ENCODE results near the gene UQCR10. TPM values are rescaled to one million over a fixed set of nuclear protein-coding genes. Genes with fewer than 3 reads are reported as not detected.

UQCR10 gene
- total and polyA plus RNA-seq, 8 donors: 23.9 to 103 (median 32.6) TPM

- intact Hi-C loops (cut with DNase I): no loop called here
- no peak overlapping the region for H3K4me3 ChIP-seq
- peaks cover 0 to 34% (median 15%) of the 10 kb centered on the region in 3 donors for H3K36me3 ChIP-seq
- H3K27ac ChIP-seq: peak overlapping the region; percentile 22 to 57 (median 42)
- WGBS, 2 donors: 49 to 50% methylated on average over 9 of the region's 9 CpGs
- no peak for TF ChIP-seq CTCF (IDR thresholded peaks at IDR 0.05)
- H3K4me1 ChIP-seq: peaks cover 23 to 40% (median 27%) of the 10 kb centered on the region in 3 donors
- H3K9me3 ChIP-seq: no peaks in the 10 kb centered on the region
- ATAC-seq (peak; percentile 39 to 70 (median 60)), DNase-seq (peak in 4 of 6 donors; percentile 35 to 68 (median 46)), FAIRE-seq (no peak)
- H3K27me3 ChIP-seq: no peaks in the 10 kb centered on the region
Observed at GRCh38 chr22:29787371-29787980, 20.3 kb downstream of the UQCR10 start.

GRCh38 chr22:29788339-29789279, 21.4 kb downstream of the UQCR10 start:
- no peak for DNase-seq
- TF ChIP-seq CTCF (IDR thresholded peaks at IDR 0.05): no peak
- Histone ChIP-seq H3K36me3 (peaks cover 0 to 44% (median 15%) of the 10 kb centered on the region in 3 donors), H3K27ac (peak overlapping the region; percentile 22 to 57 (median 42)), H3K27me3 (no peaks in the 10 kb centered on the region), H3K4me3 (no peak overlapping the region), H3K4me1 (peaks cover 20 to 37% (median 24%) of the 10 kb centered on the region in 3 donors), H3K9me3 (no peaks in the 10 kb centered on the region)
- ATAC-seq: no peak
- intact Hi-C loops (cut with DNase I): no loop called here
- 90% methylated on average over 27 of the region's 27 CpGs for WGBS, 2 donors
- no peak for FAIRE-seq

- FAIRE-seq (no peak), ATAC-seq (no peak), DNase-seq (no peak)
- Histone ChIP-seq H3K4me1 (peaks cover 12 to 26% (median 14%) of the 10 kb centered on the region in 3 donors), H3K27me3 (no peaks in the 10 kb centered on the region), H3K4me3 (no peak overlapping the region), H3K9me3 (no peaks in the 10 kb centered on the region), H3K27ac (no peak overlapping the region), H3K36me3 (peaks cover 0 to 44% (median 15%) of the 10 kb centered on the region in 3 donors)
- intact Hi-C loops (cut with DNase I): no loop called here
- no peak for TF ChIP-seq CTCF (IDR thresholded peaks at IDR 0.05)
- WGBS, 2 donors: 82 to 85% methylated on average over 5 of the region's 5 CpGs
Observed at GRCh38 chr22:29790061-29790460, 22.9 kb downstream of the UQCR10 start.

GRCh38 chr22:29793396-29793795, 26.2 kb downstream of the UQCR10 start:
- intact Hi-C loops (cut with DNase I): no loop called here
- H3K4me1 ChIP-seq: no peaks in the 10 kb centered on the region
- peaks cover 0 to 43% (median 15%) of the 10 kb centered on the region in 3 donors for H3K36me3 ChIP-seq
- H3K27ac ChIP-seq: no peak overlapping the region
- H3K9me3 ChIP-seq: no peaks in the 10 kb centered on the region
- H3K27me3 ChIP-seq: no peaks in the 10 kb centered on the region
- 97 to 99% methylated on average over 17 of the region's 17 CpGs for WGBS, 2 donors
- no peak for FAIRE-seq
- no peak for TF ChIP-seq CTCF (IDR thresholded peaks at IDR 0.05)
- H3K4me3 ChIP-seq: no peak overlapping the region
- no peak for DNase-seq
- ATAC-seq: no peak

Data from pancreas (tissue), 10 donors.